Esophagus muscularis mucosa (tissue), 4 donors: ENCODE results near the gene SNRPD2. TPM values are rescaled to one million over a fixed set of nuclear protein-coding genes. Genes with fewer than 3 reads are reported as not detected.
A peak's percentile ranks its signal among the peaks of the same experiment; 100 is the strongest.

Experiments
- DNase-seq: peaks from one replicate; pipeline ENCODE4 v3.0.0-alpha.2; 2017; ENCODE audit errors: extremely low spot score
- H3K27ac ChIP-seq, 4 donors: fragments of 200-600 bp; sonication (generic); replicated peaks in 1 of 4; 1 replicate in 3 of 4; 2 replicates in 1 of 4; pipeline ENCODE4 v1.5.1; 2016 to 2019; ENCODE audit warnings: mild to moderate bottlenecking in 1 of 4
- H3K27me3 ChIP-seq, 4 donors: fragments of 200-600 bp; sonication (generic); one replicate each; pipeline versions ENCODE4 v1.5.1 to v1.6.0; 2016 to 2019
- H3K36me3 ChIP-seq, 4 donors: fragments of 200-600 bp; sonication (generic); one replicate each; pipeline ENCODE4 v1.5.1; 2016 to 2019
- H3K4me1 ChIP-seq, 4 donors: fragments of 200-600 bp; sonication (generic); one replicate each; pipeline ENCODE4 v1.5.1; 2016 to 2019
- H3K4me3 ChIP-seq, 4 donors: fragments of 200-600 bp; sonication (generic); 1 replicate in 2 of 4; 2 replicates in 2 of 4; pipeline ENCODE4 v1.5.1; 2016 to 2019; ENCODE audit warnings: mild to moderate bottlenecking in 4 of 4, moderate library complexity in 1 of 4
- H3K9me3 ChIP-seq, 4 donors: fragments of 200-600 bp; sonication (generic); 1 replicate in 3 of 4; 2 replicates in 1 of 4; pipeline ENCODE4 v1.5.1; 2016 to 2019
- EP300 ChIP-seq: sonication (generic); formaldehyde crosslinking; IDR thresholded peaks from one replicate; pipeline ENCODE4 v1.6.1; 2017; ENCODE audit warnings: antibody characterized with exemption
- POLR2A ChIP-seq: fragments of 450-650 bp; IDR thresholded peaks from one replicate; pipeline ENCODE4 v1.6.1; 2017; ENCODE audit warnings: antibody characterized with exemption, moderate library complexity, mild to moderate bottlenecking, low read depth
- POLR2AphosphoS5 ChIP-seq, 2 donors: sonication (generic); formaldehyde crosslinking; IDR thresholded peaks; one replicate each; pipeline ENCODE4 v1.6.1; 2017; ENCODE audit warnings: antibody characterized with exemption in 2 of 2
- WGBS: methylation state at CpG from one replicate; pipeline ENCODE4 v1.1.5; 2018; 5-methylcytosine and 5-hydroxymethylcytosine counted together
- intact Hi-C: fragments of 100-400 bp; cut with DNase I; formaldehyde crosslinking; loops from one replicate; pipeline ENCODE4 v1.15.1; 2023
- total RNA-seq, 4 donors: library from RNA; depleted of rRNA; stranded (reverse); fragments of >200 nt; gene quantifications; one replicate each; pipeline versions ENCODE4 v1.1.0 to v1.2.1, GENCODE V29; 2016
- TF ChIP-seq, protein P1 (sequence below), 3 experiments: fragments of 200-600 bp in 2 of 3; fragments of 450-650 bp in 1 of 3; sonication (generic) in 2 of 3; IDR thresholded peaks; one replicate each; pipeline ENCODE4 v1.5.1; 2017 to 2019; ENCODE audit warnings: antibody characterized with exemption in 3 of 3, mild to moderate bottlenecking in 2 of 3, moderate library complexity in 1 of 3

Gene SNRPD2
- total RNA-seq, 4 donors from 2014 or later = 107 to 167 (median 139) TPM

- peaks cover 0 to 21% (median 18%) of the 10 kb centered on the region in 4 donors for H3K4me1 ChIP-seq
- no peaks in the 10 kb centered on the region for H3K9me3 ChIP-seq
- DNase-seq = no peak
- TF ChIP-seq POLR2AphosphoS5 (IDR thresholded peaks at IDR 0.05) (peak in 1 of 2 donors; percentile 22), EP300 (no peak)
- H3K36me3 ChIP-seq = peaks cover 22 to 27% (median 24%) of the 10 kb centered on the region in 4 donors
- H3K27ac ChIP-seq = no peak overlapping the region
- H3K27me3 ChIP-seq = no peaks in the 10 kb centered on the region
- WGBS = 92% methylated on average over 23 of the region's 76 CpGs
- intact Hi-C loops = no loop called here
- no peak overlapping the region for H3K4me3 ChIP-seq
Measured at GRCh38 chr19:45711851-45712698, 20.3 kb upstream of the SNRPD2 start.

GRCh38 chr19:45710356-45711130 lies 18.8 kb upstream of the SNRPD2 start:
- intact Hi-C loops = no loop called here
- H3K36me3 ChIP-seq = peaks cover 22 to 27% (median 24%) of the 10 kb centered on the region in 4 donors
- WGBS = 66% methylated on average over 10 of the region's 10 CpGs

GRCh38 chr19:45705710-45706415 lies 14.1 kb upstream of the SNRPD2 start:
- H3K4me1 ChIP-seq = peaks cover 0 to 12% (median 5%) of the 10 kb centered on the region in 4 donors
- TF ChIP-seq POLR2AphosphoS5 (IDR thresholded peaks at IDR 0.05) (no peak), EP300 (no peak), POLR2A (no peak)
- TF ChIP-seq, protein P1, sequence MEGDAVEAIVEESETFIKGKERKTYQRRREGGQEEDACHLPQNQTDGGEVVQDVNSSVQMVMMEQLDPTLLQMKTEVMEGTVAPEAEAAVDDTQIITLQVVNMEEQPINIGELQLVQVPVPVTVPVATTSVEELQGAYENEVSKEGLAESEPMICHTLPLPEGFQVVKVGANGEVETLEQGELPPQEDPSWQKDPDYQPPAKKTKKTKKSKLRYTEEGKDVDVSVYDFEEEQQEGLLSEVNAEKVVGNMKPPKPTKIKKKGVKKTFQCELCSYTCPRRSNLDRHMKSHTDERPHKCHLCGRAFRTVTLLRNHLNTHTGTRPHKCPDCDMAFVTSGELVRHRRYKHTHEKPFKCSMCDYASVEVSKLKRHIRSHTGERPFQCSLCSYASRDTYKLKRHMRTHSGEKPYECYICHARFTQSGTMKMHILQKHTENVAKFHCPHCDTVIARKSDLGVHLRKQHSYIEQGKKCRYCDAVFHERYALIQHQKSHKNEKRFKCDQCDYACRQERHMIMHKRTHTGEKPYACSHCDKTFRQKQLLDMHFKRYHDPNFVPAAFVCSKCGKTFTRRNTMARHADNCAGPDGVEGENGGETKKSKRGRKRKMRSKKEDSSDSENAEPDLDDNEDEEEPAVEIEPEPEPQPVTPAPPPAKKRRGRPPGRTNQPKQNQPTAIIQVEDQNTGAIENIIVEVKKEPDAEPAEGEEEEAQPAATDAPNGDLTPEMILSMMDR (IDR thresholded peaks at IDR 0.05) = no peak
- no peaks in the 10 kb centered on the region for H3K27me3 ChIP-seq
- no peak overlapping the region for H3K4me3 ChIP-seq
- no peak for DNase-seq
- H3K27ac ChIP-seq = no peak overlapping the region
- intact Hi-C loops = no loop called here
- no peaks in the 10 kb centered on the region for H3K9me3 ChIP-seq
- 98% methylated on average over 12 of the region's 12 CpGs for WGBS
- H3K36me3 ChIP-seq = peaks cover 2 to 27% (median 17%) of the 10 kb centered on the region in 4 donors

More at GRCh38 chr19:45710356-45711130, 18.8 kb upstream of the SNRPD2 start:
- Histone ChIP-seq H3K27me3 (no peaks in the 10 kb centered on the region), H3K4me1 (peaks cover 0 to 12% (median 7%) of the 10 kb centered on the region in 4 donors), H3K9me3 (no peaks in the 10 kb centered on the region), H3K27ac (peak overlapping the region in 2 of 4 donors; percentile 5 to 18), H3K4me3 (no peak overlapping the region)
- TF ChIP-seq, protein P1 (IDR thresholded peaks at IDR 0.05) = no peak
- TF ChIP-seq EP300 = no peak
- TF ChIP-seq POLR2AphosphoS5 (IDR thresholded peaks at IDR 0.05) = no peak
- TF ChIP-seq POLR2A = no peak
- no peak for DNase-seq

DNA sequence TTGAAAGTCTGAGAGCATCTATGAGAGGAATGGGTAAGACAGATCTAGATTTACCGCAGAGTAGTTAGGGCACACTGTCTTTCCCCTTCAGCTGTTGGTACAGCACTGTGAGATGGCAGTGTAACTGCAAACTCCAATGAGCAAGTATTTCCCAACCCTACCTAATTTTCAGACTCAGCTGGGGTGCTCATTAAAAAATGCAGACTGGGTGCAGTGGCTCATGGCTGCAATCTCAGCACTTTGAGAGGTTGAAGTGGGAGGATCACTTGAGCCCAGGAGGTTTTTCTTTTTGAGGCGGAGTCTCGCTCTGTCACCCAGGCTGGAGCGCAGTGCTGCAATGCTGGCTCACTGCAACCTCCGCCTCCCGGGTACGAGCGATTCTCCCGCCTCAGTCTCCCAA lies 13.4 kb upstream of the SNRPD2 start:
- no peak for TF ChIP-seq POLR2AphosphoS5 (IDR thresholded peaks at IDR 0.05)
- no peak for TF ChIP-seq EP300
- TF ChIP-seq, protein P1 (IDR thresholded peaks at IDR 0.05) = no peak
- no peak for TF ChIP-seq POLR2A
- H3K4me1 ChIP-seq = peaks cover 0 to 6% (median under 1%) of the 10 kb centered on the region in 4 donors
- WGBS = 90% methylated on average over 8 of the region's 9 CpGs

More for the DNA sequence above, 13.4 kb upstream of the SNRPD2 start:
- no peaks in the 10 kb centered on the region for H3K9me3 ChIP-seq
- H3K36me3 ChIP-seq = peaks cover 2 to 25% (median 16%) of the 10 kb centered on the region in 4 donors
- no peaks in the 10 kb centered on the region for H3K27me3 ChIP-seq
- no peak overlapping the region for H3K4me3 ChIP-seq
- intact Hi-C loops = no loop called here
- H3K27ac ChIP-seq = no peak overlapping the region
- no peak for DNase-seq
